D721Med (cell line): ENCODE results near the gene CLIC5.
A peak's percentile ranks its signal among the peaks of the same experiment; 100 is the strongest.

Experiments
- DNase-seq: peaks from one replicate; pipeline ENCODE4 v3.0.0; 2011; ENCODE audit warnings: low spot score; ENCODE audit not compliant: insufficient read length
- FAIRE-seq: peaks from 2 replicates; lab custom pipeline; 2011; peaks lifted over from hg19 to GRCh38; lab: Jason Lieb, UNC
- CTCF ChIP-seq: IDR thresholded peaks from 2 replicates; pipeline ENCODE4 v1.5.1; 2012; ENCODE audit warnings: mild to moderate bottlenecking, control low read depth; ENCODE audit not compliant: insufficient read depth; ENCODE audit errors: missing control alignments

The CLIC5 gene

DNA sequence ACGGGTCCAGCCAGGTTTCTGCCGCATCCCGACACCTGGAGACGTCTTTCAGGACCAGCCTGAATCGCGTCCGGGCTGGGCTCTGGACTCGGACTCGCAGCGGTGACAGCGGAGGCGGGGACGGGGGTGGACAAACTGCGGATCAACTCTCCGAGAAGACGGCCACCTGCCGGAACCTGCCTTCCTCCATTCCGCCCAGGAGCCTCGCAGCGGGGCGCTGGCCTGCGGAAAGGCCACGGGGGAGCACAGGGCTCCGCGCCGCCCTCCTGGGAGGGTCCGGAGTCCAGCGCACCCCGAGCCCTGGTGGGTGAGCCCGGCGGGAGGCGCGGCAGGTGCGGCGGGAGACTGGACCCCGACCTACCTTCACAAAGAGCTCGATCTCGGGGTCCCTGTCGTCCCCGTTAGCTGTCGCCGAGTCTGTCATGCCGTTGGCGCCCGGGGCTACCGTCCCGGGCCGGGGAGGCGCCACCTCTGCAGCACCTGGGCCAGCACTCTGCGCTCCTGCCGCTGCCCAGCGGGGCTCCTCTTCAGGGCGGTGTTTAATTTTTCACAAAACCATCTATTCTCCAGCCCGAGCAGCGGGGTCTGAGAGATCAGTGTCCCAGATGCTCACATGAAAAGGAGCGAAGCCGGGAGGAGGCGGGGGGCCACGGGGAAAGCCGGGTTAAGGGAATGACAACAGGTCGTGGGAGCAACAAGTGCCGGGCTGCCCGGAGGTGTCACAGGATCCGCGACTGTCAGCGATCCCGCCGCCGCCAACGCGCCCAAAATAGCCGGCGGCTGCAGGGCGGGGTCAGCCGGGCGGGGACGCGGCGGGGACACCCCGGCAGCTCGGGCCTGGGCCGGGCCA is at the start of gene CLIC5:
TSS of gene CLIC5 (minus strand) at position 742 of the 850 bp plus-strand sequence. CDS start at position 424, 318 bp downstream.
- DNase-seq (no peak), FAIRE-seq (no peak)
- no peak for TF ChIP-seq CTCF

DNA sequence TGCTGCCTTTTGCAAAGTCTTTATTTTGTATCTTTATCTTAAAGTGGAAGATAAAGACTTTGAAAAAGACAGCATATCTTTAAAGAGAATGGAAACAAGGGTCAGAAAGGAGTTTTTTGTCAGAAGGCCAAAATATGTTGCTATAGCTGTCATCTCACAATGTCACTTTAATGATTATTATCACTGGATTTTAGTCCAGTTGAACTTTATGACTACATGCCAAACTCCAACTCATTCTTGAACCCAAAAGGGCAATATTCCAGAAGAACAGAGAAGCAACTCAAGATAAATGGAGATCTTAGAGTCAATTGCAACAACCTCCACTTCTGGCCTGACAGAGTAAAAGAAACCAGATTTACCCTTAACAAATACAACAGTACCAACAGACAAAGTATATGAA is 47.3 kb upstream of the CLIC5 start:
- TF ChIP-seq CTCF: no peak
- no peak for DNase-seq
- FAIRE-seq: no peak

- no peak for TF ChIP-seq CTCF
- FAIRE-seq: no peak
- no peak for DNase-seq
Measured at GRCh38 chr6:46062312-46062711, 46.7 kb upstream of the CLIC5 start.

- TF ChIP-seq CTCF: no peak
- no peak for FAIRE-seq
- no peak for DNase-seq
Measured at GRCh38 chr6:46061497-46061896, 45.8 kb upstream of the CLIC5 start.

- TF ChIP-seq CTCF: no peak
- no peak for DNase-seq
- no peak for FAIRE-seq
Measured at GRCh38 chr6:46059608-46060007, 43.9 kb upstream of the CLIC5 start.

- FAIRE-seq (peak; percentile 98), DNase-seq (peak; percentile 65)
- no peak for TF ChIP-seq CTCF
Measured at GRCh38 chr6:46058951-46059350, 43.3 kb upstream of the CLIC5 start.

DNA sequence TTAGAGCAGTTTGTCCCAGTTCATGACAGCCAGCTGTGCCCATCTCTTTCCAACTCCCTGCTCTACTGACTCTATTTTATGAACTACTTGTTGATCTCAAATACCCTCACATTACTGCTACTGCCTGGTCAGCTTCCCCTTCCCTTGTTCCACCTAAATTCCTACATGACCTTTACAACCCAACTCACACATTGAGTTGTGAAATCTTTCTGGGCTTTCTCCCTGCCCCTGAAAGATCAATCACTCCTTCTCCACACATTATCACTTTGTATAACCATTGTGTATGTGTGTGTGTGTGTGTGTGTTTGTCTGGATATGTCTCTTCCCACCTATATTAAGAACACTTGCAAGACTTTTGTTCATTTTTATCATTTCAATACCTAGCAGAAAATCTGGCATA is 42.1 kb upstream of the CLIC5 start:
- no peak for TF ChIP-seq CTCF
- DNase-seq (no peak), FAIRE-seq (no peak)
